Peyer's patch (tissue), 4 donors: ENCODE results near the gene DBR1.

Source experiments
- CTCF ChIP-seq, 6 experiments: fragments of 450-650 bp in 4 of 6; fragments of 200-600 bp in 2 of 6; sonication (generic) in 1 of 6; IDR thresholded peaks; one replicate each; pipeline ENCODE4 v1.5.1; 2017 to 2019; ENCODE audit warnings: antibody characterized with exemption in 6 of 6, mild to moderate bottlenecking in 3 of 6, moderate library complexity in 1 of 6
- POLR2A ChIP-seq, 2 donors: fragments of 450-650 bp; IDR thresholded peaks; one replicate each; pipeline ENCODE4 v1.5.1; 2017; ENCODE audit warnings: antibody characterized with exemption in 2 of 2, mild to moderate bottlenecking in 2 of 2, moderate library complexity in 2 of 2

GRCh38 chr3:138222131-138222941 lies 47.6 kb upstream of the DBR1 start:
- no peak for TF ChIP-seq CTCF (IDR thresholded peaks at IDR 0.05)
- no peak for TF ChIP-seq POLR2A (IDR thresholded peaks at IDR 0.05)
